HuH-7 (cell line): ENCODE measurements around the gene NHS.

ENCODE experiments used
- DNase-seq: peaks from one replicate; pipeline ENCODE4 v3.0.0; 2011; ENCODE audit warnings: low spot score

NHS gene

GRCh38 chrX:17679261-17679660 lies 304.3 kb downstream of the NHS start:
- DNase-seq, result no peak

- DNase-seq, result no peak
Measured at GRCh38 chrX:17679820-17680219, 304.8 kb downstream of the NHS start.

- DNase-seq, result no peak
Measured at GRCh38 chrX:17680732-17681413, 305.9 kb downstream of the NHS start.

GRCh38 chrX:17682259-17682658 lies 307.3 kb downstream of the NHS start:
- no peak for DNase-seq

- no peak for DNase-seq
Measured at GRCh38 chrX:17685026-17685425, 310.0 kb downstream of the NHS start.

- no peak for DNase-seq
Measured at GRCh38 chrX:17687648-17688047, 312.6 kb downstream of the NHS start.

GRCh38 chrX:17689971-17690409 lies 315.0 kb downstream of the NHS start:
- DNase-seq, result peak; percentile 18

DNA sequence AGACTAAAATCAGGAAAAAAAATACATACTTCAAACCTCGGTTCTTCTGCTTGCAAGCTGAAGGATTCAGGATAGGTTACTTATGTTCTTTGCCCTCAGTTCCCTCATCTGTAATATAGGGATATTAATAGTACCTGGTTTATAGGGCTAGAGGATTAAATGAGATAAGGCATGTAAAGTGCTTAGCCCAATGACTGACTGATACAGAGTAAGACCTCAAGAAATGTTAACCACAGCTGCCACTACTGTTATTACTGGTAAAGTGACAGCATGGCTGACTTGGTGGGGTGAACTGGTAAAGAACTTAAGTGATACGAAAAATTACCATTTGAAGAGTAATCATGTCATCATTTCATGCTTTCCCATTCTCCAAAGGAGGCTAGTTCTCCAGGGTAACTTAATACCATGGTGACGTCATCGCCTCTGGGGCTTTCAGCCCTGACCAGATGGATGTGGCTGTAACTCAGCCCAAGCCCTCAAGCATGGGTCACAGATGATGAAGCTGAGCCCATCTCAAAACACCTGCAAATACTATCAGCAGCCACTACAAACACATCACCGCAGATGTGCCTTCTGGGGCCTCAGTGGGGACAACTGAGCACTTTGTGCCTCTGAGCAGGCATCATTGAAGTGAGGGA lies 317.8 kb downstream of the NHS start:
- DNase-seq, result no peak

DNA sequence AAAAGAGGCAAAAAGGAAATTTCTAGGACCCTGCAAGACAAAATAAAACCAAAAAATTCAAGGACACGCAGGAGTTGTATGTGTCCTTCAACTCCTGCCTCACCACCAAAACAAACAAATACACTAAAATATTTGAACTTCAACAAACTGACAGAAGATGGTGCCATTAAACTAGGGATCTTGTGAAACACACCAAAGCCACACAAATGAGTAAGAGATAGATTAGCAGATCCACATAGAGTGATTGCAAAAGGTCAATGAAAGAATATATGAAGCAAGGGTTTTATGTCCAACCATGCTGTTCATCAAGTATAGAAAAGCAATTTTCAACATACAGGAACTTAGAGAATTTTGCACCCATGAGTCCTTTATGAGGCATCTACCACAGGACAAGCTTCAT lies 322.2 kb downstream of the NHS start:
- peak; percentile 3 for DNase-seq

DNA sequence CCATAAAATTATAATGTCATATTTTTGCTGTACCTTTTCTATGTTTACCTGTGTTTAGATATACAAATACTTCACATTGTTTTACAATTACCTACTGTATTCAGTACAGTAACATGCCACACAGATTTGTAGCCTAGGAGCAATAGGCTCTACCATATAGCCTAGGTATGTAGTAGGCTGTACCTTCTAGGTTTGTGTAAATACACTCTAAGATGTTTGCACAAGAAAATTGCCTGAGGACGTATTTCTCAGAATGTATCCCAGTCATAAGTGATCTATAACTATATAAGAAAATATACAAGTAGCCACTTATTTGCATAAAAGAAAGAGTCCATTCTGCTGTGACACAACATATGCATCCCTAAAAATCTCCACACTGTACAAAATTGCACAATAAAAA lies 326.0 kb downstream of the NHS start:
- no peak for DNase-seq

DNA sequence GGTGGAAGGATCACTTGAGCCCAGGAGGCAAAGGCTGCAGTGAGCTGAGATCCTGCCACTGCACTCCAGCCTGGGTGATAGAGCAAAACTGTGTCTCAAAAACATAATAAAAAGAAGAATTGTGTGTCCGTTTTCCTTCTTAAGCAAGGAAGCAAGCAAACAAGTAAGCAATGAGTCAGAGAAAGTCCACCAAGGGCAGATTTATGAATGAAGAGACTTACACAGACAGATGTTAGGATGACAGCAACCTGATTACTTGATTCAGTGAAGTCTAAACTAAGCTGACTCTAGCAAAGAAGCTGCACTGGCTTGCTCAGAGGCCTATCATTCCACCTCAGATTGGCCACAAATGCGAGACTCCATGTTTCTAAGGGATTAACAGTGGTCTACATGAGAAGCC lies 328.2 kb downstream of the NHS start:
- no peak for DNase-seq

DNA sequence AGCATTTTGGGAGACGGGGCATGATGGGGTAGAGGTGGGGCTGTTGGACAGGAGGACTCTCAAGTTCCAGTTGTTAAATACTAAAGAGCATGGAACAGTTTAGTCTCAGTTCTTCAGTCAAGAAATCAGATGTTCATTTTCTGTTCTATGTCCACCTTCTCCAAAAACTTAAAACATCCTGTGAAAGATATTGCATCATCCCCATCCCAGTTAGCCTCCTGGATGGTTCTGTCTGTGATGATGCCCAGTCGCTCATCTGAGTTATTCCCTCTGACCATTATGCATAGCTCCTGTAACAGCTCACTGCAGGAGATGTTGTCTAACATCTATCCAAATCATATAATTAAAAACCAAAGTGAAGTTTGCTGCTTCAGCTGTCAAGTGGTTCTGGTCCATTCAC lies 330.2 kb downstream of the NHS start:
- no peak for DNase-seq

DNA sequence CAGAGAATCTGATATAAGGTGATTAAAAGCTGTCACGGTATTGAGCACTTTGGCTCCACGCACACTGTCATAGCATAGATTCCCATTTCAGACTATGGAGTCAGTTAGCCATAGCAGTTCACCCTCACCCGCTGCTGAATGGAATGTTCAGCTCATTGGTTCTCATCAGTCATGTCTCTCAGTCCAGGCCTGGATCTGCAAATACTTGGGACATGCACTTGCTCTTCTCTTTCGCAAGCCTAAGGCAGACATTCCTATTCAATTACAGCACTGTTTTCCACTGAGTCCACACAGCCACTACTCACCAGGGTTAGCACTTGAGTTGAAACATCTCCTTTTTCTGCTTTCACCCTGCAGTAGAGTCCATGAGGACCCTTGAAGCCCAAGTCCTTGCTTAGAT lies 331.7 kb downstream of the NHS start:
- peak; percentile 6 for DNase-seq

GRCh38 chrX:17707731-17708130 lies 332.7 kb downstream of the NHS start:
- no peak for DNase-seq

GRCh38 chrX:17710871-17711301 lies 335.9 kb downstream of the NHS start:
- DNase-seq, result no peak

DNA sequence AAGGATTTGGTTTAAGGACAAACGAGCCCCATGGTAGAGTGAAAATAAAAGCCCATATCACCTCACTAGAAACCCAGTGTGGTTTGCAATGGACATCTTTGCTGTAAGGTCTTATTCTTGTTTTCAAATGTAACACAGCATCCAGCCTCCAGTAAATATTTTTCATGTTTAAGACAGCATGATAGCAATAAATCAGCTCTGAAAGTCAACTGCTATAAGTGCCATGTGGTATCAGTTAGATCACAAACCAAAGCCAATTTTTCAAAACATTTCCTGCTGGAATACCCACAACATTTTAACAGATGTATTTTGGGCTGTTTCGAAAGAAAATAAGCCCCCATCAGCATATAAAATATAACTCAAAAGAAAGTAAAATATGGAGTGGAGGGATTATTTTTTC lies 338.3 kb downstream of the NHS start:
- DNase-seq, result no peak

- no peak for DNase-seq
Measured at GRCh38 chrX:17718649-17719165, 343.7 kb downstream of the NHS start.

GRCh38 chrX:17719711-17720110 lies 344.7 kb downstream of the NHS start:
- DNase-seq, result no peak

- DNase-seq, result no peak
Measured at GRCh38 chrX:17721715-17722114, 346.7 kb downstream of the NHS start.

GRCh38 chrX:17725181-17725580 lies 350.2 kb downstream of the NHS start:
- no peak for DNase-seq

- DNase-seq, result no peak
Measured at GRCh38 chrX:17732138-17732783, 357.3 kb downstream of the NHS start.

GRCh38 chrX:17735406-17735805 lies 360.4 kb downstream of the NHS start:
- DNase-seq, result peak; percentile 31

DNA sequence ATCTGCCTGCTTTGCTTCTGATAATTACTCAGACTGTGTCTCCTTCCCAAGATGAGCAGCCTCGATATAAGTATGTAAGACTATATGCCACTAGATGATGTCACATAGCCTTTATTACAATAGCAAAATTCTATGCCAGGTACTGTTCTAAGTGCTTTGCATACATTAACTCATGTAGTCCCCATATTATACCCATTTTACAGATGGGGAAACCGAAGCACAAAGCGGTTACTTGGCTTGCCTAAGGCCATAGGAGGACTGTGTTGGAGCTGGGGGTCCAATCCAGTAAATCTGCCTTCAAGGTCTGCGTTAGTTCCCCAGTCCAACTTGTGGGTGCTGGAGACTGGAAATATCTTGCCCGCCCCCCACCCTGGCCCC lies 361.5 kb downstream of the NHS start:
- DNase-seq, result no peak
